Cardiac ventricle fibroblast (primary cell): ENCODE results near the gene BNIP2. TPM values are rescaled to one million over a fixed set of nuclear protein-coding genes. Genes with fewer than 3 reads are reported as not detected.

Experiments
- total RNA-seq: library from RNA; depleted of rRNA; stranded (reverse); fragments of >200 nt; gene quantifications from 2 replicates; pipeline ENCODE4 v1.2.3, GENCODE V29; 2015

Gene BNIP2
- total RNA-seq: 53.8 and 80.1 TPM in 2 replicates

GRCh38 chr15:59688782-59689625 is at the start of gene BNIP2:
Gene BNIP2, minus strand, starts transcription at chr15:59689320. Its CDS starts 6,863 bp downstream, at chr15:59682457.

GRCh38 chr15:59656897-59657634 is 32.1 kb downstream of the BNIP2 start, which contains the start of gene GTF2A2:
Gene GTF2A2, minus strand, starts transcription at chr15:59657515. Its CDS starts 5,238 bp downstream, at chr15:59652277.

GRCh38 chr15:59611276-59612260 is 77.6 kb downstream of the BNIP2 start, which contains the start of gene GCNT3:
Gene GCNT3, plus strand, starts transcription at chr15:59611783. Its CDS starts 6,456 bp downstream, at chr15:59618239.

Other genes starting within 250 kb of the BNIP2 start
- 0.34 and 0.56 TPM in 2 replicates for gene GCNT3, start 77.5 kb downstream of the BNIP2 start, total RNA-seq
- 36.4 and 37.6 TPM in 2 replicates for gene GTF2A2, start 31.8 kb downstream of the BNIP2 start, total RNA-seq